ENCODE measurements around the gene UPF3A. TPM values are rescaled to one million over a fixed set of nuclear protein-coding genes. Genes with fewer than 3 reads are reported as not detected.
A peak's percentile ranks its signal among the peaks of the same experiment; 100 is the strongest.

Gene UPF3A
- total and polyA plus RNA-seq, 12 donors, result 27.5 to 130 (median 43.2) TPM

DNA sequence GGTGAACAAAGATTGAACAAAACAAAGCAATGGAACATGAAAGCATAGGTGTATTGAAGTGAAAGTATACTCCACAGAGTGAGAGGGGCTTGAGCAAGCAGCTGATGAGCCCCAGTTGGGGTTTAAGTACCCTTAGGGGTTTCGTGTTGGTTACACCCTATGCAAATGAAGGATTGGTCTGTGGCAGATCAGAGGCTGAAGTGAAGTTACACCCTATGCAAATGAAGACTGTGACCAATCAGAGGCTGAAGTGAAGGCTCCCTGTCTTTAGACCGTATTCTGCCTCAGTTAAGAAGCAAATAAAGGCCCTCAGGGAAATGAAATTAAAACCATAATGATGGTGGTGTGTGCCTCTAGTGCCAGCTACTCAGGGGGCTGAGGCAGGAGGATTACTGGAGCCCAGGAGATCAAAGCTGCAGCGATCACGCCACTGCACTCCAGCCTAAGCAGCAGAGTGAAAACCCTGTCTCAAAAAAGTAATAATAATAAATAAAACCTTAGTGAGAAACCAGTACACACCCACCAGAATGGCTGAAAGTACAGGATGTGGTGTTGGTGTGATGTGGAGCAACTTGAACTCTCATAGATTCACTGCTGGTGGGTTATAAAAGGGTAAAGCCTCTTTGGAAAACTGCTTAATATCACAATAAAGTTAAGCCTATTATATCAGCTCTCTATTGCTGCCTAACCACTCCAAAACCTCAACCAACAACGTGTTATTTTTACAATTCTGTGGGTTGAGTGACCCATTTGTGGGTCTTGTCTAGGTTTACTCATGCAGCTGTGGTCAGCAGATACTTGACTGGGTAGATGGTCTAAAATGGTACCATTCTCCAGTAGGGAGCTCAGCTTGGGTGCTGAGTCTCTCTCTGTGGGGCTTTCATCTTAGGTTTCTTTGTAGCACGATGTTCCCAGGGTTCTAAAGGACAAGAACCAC, 12.8 kb upstream of the UPF3A start:
- H3K36me3 ChIP-seq (replicated peaks in 1 of 2), result peaks cover 0 to 68% of the 10 kb centered on the region in 2 donors

DNA sequence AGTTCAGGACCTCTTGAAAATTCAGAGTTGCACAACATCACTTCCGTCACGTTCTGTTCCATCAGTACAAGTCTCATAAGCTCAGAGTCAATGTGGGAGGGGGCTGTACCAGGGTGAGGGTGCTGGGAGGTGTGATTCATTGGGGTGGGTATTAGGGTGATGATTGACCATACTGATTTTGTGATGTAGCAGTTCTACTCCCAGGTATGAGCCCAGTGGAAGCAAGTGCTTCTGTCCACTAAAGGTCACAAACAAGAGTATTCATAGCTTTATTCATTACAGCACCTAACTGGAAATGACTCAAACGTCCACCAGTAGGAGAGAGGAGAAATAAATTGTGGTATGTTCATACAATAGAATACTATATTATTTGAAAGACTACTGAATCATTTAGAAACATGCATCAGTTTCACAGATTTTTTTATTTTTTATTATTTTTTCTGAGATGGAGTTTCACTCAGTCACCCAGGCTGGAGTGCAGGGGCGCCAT, 12.1 kb upstream of the UPF3A start:
- H3K36me3 ChIP-seq (replicated peaks in 1 of 2), result peaks cover 0 to 61% of the 10 kb centered on the region in 2 donors

More for the DNA sequence above, 12.8 kb upstream of the UPF3A start:
- intact Hi-C loops (cut with DNase I), result no loop called here
- DNase-seq, result no peak
- Histone ChIP-seq H3K9me3 (replicated peaks in 1 of 3) (no peaks in the 10 kb centered on the region), H3K27ac (no peak overlapping the region), H3K4me1 (replicated peaks in 1 of 2) (no peaks in the 10 kb centered on the region), H3K27me3 (no peaks in the 10 kb centered on the region), H3K4me3 (no peak overlapping the region)
- WGBS, 4 donors, result 95 to 96% (median 95%) methylated on average over 6 of the region's 6 CpGs
- TF ChIP-seq, protein P1, sequence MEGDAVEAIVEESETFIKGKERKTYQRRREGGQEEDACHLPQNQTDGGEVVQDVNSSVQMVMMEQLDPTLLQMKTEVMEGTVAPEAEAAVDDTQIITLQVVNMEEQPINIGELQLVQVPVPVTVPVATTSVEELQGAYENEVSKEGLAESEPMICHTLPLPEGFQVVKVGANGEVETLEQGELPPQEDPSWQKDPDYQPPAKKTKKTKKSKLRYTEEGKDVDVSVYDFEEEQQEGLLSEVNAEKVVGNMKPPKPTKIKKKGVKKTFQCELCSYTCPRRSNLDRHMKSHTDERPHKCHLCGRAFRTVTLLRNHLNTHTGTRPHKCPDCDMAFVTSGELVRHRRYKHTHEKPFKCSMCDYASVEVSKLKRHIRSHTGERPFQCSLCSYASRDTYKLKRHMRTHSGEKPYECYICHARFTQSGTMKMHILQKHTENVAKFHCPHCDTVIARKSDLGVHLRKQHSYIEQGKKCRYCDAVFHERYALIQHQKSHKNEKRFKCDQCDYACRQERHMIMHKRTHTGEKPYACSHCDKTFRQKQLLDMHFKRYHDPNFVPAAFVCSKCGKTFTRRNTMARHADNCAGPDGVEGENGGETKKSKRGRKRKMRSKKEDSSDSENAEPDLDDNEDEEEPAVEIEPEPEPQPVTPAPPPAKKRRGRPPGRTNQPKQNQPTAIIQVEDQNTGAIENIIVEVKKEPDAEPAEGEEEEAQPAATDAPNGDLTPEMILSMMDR (IDR thresholded peaks at IDR 0.05), result no peak

DNA sequence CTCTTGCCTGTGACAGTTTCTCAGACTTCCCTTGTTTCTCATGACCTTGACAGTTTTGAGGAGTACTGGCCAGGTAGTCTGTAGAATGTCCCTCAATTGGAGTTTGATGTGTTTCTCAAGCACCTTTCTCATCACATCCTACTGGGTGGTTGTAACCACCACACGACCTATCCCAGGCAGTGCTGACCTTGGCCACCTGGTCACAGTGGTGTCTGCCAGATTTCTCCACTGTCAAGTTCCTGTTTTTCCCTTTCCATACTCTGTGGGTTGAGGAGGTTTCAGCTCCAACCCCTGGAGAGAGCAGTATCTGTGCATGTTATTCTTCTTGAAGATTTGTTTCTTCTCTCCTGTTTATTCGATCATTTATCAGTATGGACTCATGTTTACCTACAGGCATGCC, 8.4 kb upstream of the UPF3A start:
- no peak for DNase-seq
- intact Hi-C loops (cut with DNase I), result no loop called here
- Histone ChIP-seq H3K36me3 (replicated peaks in 1 of 2) (peaks cover 0 to 27% of the 10 kb centered on the region in 2 donors), H3K9me3 (replicated peaks in 1 of 3) (no peaks in the 10 kb centered on the region), H3K4me3 (no peak overlapping the region), H3K27me3 (no peaks in the 10 kb centered on the region), H3K27ac (no peak overlapping the region), H3K4me1 (replicated peaks in 1 of 2) (no peaks in the 10 kb centered on the region)
- TF ChIP-seq, protein P1 (IDR thresholded peaks at IDR 0.05), result no peak
- TF ChIP-seq POLR2A (IDR thresholded peaks at IDR 0.05), result no peak
- WGBS, 4 donors, result 53 to 70% (median 60%) methylated on average over 2 of the region's 2 CpGs

More for the DNA sequence above, 12.1 kb upstream of the UPF3A start:
- intact Hi-C loops (cut with DNase I), result no loop called here
- Histone ChIP-seq H3K4me3 (no peak overlapping the region), H3K9me3 (replicated peaks in 1 of 3) (no peaks in the 10 kb centered on the region), H3K27ac (no peak overlapping the region), H3K27me3 (no peaks in the 10 kb centered on the region), H3K4me1 (replicated peaks in 1 of 2) (no peaks in the 10 kb centered on the region)
- no peak for DNase-seq
- WGBS, 4 donors, result 82 to 92% (median 88%) methylated on average over 4 of the region's 4 CpGs
- TF ChIP-seq, protein P1 (IDR thresholded peaks at IDR 0.05), result no peak
- no peak for TF ChIP-seq POLR2A (IDR thresholded peaks at IDR 0.05)

DNA sequence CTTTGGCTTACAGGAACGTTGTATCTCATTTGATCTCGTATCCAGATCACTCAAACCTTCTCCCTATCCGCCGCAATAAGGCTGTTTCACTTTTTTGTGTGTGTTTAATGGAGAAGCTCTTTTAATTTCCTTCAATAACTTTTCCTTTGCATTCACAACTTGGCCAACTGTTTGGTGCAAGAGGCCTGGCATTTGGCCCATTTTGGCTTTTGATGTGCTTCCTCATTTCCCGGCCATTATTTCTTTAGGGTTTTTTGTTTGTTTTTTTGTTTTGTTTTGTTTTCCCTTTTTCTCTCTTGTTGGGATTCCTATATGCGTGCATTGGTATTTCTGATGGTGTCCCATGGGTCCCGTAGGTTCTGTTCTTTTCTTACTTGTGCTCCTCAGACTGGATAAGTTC, 6.1 kb upstream of the UPF3A start:
- H3K27ac ChIP-seq, result no peak overlapping the region
- TF ChIP-seq, protein P1 (IDR thresholded peaks at IDR 0.05), result no peak
- no peak for TF ChIP-seq POLR2A (IDR thresholded peaks at IDR 0.05)
- WGBS, 4 donors, result 82 to 87% (median 86%) methylated on average over 7 of the region's 7 CpGs
- DNase-seq, result peak in 1 of 7 donors; percentile 46
- no peaks in the 10 kb centered on the region for H3K9me3 ChIP-seq (replicated peaks in 1 of 3)
- no peak overlapping the region for H3K4me3 ChIP-seq
- H3K36me3 ChIP-seq (replicated peaks in 1 of 2), result peaks cover 0 to 13% of the 10 kb centered on the region in 2 donors
- intact Hi-C loops (cut with DNase I), result no loop called here
- no peaks in the 10 kb centered on the region for H3K27me3 ChIP-seq
- peaks cover 2 to 8% of the 10 kb centered on the region in 2 donors for H3K4me1 ChIP-seq (replicated peaks in 1 of 2)
